ENCODE results near the gene SUSD1.
A peak's percentile ranks its signal among the peaks of the same experiment; 100 is the strongest.

The SUSD1 gene

DNA sequence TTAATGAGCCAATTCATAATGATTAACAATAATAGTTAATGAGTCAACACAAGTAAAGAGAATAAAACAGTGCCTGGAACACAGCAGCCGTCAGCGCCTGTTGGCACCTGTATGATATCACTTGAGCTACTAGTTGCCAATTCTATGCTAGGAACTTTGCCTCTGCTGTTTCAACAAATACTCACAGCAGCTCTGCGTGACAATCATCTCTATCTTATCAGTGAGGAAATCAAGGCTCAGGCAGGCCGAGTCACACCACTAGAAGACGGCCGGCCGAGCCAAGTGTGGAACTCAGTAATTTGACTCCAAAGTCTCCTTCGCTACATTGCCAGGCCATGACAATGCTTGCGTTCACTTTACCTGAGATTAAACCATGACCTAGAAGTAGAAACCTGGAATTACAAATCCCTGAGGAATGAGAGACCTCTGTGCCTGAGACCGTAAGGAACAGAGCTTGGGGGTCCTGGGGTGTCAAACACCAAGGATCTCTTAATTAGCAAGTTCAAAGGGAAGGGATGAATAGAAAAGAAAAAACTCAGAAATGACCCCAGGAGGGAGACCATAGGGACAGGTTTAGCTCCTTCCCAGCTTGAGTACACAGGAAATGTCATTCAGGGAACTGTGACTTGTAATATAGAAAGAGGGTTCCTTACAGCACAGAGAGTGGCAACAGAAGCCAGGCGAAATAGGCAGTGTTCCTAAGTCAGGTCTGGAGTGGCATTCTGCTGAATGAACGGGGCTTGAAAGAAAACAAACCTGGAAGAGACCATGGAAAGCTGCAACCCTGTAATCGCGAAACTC lies 109.1 kb downstream of the SUSD1 start:
- DNase-seq (ENCODE audit: low spot score): no peak

DNA sequence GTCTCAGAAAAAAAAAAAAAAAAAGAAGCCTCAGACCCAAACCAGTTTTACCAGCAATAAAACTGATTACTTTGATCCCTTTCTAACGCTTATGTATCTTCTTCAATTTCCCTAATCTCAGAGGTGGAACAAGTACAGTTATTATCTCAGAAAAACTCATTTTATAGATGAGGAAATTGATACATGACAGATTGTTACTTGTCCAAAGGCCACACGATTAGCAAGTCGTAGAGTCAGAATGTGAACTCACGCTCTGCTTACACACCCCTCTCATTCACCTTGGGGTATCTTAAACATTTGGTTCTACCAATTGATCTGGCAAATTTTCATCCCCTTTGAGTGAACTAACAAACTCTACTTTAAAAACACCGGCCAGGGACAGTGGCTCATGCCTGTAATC lies 110.2 kb downstream of the SUSD1 start:
- no peak for DNase-seq (ENCODE audit: low spot score)

DNA sequence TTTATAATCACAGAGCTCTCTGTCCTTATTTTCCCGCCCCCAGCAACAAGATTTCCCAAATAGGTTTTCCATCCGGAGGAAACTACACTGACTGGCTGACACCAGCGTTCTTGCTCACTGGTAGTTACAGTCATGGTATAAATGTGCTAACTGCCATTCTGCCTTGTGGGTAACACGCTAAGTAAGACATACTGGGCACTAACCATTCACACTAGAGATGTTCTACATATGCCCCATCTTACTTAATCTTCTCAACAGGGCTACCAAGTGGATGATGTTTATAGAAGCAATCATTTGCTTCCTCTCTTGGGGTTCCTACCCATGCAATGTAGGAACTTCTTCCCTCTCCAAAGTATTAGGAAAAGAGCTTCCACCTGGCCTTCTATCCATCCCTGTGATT lies 111.5 kb downstream of the SUSD1 start:
- no peak for DNase-seq (ENCODE audit: low spot score)

DNA sequence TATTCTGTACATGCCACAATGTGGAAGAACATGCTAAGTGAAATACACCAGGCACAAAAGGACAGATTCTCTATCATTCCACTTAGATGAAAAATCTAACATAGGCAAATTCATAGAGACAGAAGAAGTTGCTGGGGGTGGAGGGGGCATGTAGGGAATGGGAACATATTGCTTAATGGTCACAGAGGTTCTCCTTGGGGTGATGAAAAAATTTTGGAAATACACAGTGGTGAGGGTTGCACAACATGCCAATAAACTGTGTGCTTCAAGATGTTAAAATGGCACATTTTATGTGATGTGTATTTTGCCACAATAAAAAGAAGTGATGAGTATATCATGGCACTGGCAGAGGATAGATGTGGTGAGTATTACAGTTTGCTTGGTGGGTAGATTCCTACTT lies 111.9 kb downstream of the SUSD1 start:
- no peak for DNase-seq (ENCODE audit: low spot score)

DNA sequence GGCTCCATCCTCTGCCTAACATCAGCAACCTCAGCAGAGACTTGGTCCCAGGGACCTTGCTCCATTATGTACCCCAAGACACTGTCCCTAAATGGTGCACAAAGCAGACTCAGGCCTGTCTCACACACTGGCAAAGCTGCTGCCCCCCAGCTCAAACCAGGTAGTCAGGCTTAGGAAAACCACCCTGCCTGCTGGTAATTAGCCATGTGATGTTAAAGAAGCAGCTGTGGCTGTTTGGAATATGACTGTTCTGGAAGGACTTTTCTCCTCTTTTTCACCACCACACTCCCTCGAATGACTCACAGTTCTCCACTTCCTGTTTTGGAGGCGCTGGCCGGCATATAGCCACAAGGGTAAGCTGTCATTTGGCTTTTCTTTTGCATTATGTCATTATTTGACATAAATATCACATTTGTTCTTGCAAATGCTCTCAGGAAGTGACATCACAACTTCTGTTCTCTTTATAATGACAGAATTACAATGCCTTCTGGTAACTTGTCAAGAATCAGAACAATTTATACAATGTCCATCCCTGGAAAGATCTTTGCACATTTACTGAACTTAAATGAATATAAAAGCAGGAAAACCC lies 113.9 kb downstream of the SUSD1 start:
- DNase-seq (ENCODE audit: low spot score): peak; percentile 100

DNA sequence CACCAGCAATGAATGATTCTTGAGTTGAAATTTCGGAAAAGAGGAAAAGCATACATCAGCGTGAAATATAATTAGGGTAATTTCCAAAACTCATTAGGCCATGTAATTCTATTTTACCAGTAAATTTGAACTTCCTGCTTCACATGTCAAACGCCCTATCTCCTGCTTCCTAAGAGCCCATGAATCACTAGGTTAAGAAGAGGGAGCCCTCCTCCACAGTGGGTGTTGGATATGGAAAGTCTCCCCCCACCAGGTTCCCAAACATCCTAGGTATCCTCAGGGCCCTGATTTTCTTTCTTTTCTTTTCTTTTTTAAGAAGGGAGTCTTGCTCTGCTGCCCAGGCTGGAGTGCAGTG lies 115.2 kb downstream of the SUSD1 start:
- DNase-seq (ENCODE audit: low spot score): no peak

DNA sequence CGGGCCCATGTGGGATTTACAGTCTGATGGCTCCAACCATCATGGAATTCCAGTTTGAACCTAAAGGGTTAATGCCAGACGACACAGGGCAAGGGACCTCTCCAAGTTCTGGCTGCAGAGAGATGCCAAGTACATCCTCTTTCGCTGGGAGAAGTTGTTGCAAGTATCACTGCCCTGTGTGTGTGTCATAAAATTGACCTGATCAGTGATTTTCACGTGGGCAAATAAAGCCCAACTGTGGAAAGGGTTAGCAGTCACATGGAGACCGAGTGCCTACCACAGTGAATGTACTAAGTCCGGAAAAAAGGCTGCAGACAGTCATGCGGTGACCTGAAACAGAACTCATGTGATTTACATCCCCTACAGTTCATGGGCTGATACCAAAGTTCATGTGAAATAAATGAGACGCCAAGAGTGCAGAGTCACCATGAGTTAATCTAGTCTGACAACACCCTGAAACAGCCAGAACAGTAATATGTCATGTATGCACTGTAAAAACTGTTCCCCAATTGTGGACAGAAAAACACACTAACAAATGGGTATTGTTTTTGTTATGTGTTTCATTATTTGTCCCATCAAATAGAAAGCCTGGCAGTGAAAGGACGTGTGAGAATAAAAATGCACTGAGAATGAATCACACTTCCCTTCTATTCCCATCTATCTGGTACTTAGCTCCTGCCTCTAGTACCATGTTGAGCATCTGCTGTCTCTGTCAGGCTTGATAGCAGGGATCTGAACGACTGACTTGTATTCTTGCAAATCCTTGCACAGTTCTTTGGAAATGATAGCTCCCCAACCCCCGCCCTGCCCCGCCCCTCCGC lies 115.7 kb downstream of the SUSD1 start:
- peak; percentile 93 for DNase-seq (ENCODE audit: low spot score)

DNA sequence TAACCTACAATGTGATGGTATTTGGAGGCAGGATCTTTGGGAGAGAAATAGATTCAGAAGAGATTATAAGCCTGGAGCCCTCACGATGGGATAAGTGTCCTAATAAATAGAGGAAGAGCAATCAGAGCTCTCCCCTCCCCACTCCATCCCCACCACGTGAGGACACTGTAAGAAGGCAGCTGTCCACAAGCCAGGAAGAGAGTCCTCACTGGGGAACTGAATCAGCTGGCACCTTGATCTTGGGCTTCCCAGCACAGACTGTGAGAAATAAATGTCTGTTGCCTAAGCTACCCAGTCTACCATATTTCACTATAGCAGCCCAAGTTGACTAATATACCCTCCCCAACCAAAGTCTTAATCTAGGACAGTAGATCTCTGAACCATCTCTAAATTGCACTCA lies 118.1 kb downstream of the SUSD1 start:
- DNase-seq (ENCODE audit: low spot score): no peak

DNA sequence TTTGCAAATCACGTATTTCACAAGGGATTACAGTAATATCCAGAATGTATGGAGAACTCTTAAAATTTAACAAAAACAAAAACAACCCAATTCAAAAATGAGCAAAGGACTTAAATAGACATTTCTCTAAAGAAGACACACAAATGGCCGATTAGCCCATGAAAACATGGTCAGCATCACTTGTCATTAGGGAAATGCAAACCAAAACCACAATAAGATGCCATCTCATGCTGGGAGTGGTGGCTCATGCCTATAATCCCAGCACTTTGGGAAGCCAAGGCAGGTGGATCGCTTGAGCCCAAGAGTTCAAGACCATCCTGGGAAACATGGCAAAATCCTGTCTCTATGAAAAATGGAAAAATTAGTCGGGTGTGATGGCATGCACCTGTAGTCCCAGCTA lies 120.2 kb downstream of the SUSD1 start:
- no peak for DNase-seq (ENCODE audit: low spot score)

DNA sequence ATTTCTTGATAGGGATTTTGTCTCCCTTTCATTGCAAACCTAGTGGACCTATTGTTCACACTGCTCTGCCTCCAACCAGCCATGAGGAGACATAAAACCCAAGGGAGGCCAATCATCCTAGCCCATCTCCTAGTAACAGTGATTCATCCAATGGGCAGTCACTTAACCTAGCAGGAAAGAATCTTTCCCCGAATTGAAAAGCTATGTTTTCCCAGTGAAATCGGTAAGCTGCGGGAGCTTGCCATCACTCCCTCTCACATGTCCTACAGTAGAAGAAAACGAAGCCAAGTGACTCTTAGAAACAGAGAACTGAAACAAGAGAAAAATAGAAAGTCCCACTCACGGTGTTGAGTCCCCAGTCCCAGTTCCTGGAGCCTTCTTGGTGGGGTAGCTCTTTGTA lies 123.3 kb downstream of the SUSD1 start:
- DNase-seq (ENCODE audit: low spot score): no peak

DNA sequence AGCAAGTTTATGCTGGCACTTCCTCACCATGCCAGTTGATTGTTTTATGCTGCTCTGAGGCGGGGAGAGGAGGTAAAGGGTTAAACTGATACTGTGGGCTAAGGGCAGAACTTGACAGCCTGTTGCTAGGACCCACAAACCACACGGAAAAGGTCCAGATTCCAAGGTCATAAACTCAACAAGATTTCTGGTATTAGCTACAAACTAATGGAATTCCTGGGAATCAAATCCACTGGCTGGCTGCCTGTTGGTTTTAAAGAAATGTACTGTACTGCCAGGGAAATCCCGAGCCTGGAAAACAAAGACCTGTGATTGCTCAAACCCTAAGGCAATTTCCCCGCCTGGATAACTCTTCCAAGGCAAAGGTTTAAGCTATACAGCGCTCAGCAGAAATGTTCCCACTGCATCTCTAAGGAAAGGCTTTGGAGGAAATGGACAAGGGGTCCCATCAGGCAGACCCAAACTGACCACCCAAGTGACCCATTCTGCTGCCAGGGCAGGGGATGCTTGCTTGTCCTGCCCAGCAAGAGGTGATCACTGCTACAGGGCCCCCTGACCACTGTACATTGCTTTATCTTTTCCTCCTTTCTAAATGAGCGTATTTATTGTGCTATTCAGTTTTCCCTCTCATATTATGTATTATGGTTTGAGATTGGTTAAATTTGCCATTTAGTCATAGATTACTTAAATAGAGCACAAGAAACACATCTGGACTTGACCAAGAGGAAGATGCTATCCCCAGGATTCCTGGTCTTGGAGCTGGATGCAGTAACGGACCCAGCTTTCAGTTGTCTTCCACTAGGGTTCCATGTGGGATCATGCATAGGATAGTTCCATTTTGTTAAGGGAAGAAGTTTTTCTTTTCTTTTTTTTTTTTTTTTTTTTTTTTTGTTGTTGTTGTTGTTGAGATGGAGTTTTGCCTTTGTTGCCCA lies 124.3 kb downstream of the SUSD1 start:
- DNase-seq (ENCODE audit: low spot score): no peak

DNA sequence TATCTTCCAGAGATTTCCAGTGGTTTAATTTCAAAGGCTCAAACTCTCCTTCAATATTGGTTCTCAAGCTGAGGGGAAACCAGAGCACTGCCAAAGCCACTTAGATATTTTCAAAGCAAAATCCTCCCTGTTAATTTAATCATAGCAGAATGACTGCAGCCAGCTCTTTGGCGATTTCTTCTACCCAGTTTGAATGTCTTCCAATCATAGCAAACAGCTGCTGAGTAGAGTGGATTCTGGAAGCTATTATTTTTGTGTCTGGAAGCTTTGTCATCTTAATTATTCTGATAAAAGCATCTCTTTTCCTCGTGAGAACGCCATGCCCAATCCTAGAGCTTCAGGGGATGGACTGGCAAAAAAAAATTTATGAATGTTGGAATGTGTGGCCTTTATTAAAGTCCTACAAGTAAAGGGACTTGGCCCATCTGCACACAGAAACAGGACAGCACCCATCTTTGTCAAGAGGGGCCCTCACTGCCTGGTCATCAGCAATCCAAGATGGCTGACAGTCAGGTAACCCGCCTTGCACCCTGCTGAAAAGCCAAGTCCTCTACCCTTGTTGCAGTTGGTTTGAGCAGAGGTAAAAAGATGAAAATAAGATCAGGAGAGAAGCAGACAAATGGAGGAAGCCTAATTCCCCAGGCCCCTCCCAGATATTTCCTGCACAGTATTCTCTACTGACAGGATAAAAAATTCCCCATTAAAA lies 125.1 kb downstream of the SUSD1 start:
- DNase-seq (ENCODE audit: low spot score): no peak

DNA sequence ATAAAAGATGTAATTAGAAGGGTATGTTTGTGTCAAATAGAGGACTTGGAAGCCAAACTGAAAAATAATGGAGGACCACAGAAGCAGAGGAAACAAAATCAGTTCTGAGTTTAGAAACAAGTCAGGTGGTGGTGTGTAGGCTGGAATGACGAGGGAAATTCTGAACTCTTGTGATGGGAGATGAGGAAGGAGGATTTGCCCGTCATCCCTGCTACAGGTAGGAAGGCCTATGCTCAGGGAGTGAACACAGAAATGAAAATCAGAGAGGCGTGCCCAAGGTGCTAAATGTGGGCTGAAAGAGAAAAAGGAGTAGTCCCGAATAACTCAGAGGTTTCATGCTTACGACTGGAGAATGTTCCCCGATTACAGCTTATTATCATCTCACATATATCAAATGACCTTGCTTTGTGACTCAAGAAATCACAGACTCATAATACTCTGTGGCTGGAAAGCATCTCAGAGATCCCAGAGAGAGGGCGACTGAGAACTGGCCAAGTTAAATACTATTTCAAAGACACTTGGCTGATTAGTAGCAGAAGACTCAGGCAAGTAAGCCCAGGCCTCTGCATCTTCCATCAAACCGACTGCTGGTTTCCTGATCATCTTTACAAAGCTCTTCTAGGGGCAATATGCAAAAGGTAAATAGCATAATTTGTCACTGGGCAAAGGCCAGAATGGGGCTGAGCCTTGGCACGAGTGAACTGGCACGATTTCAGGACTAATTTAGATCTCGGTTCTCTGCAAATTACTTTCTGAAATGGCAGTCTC lies 126.0 kb downstream of the SUSD1 start:
- no peak for DNase-seq (ENCODE audit: low spot score)

DNA sequence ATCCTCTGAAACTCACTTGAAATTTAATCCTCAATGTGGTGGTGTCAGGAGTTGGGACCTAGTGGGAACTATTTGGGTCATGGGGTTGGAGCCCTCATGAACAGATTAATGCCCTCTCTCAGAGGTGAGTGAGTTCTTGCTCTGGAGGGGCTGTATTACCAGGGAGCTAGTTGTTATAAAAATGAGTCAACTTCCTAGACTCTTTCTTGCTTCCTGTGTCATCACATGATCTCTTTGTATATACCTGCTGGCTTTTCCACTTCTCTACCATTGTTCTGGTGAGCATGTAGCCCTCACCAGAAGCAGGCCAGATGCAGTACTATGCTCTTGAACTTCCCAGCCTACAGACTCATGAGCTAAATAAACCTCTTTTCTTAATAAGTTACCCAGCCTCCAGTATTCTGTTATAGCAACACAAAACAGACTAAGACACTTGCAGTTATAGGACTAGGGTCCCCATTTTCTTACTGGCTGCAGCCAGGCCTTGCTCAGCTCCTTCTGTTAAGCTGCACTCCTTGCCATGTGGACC lies 127.5 kb downstream of the SUSD1 start:
- DNase-seq (ENCODE audit: low spot score): peak; percentile 35

DNA sequence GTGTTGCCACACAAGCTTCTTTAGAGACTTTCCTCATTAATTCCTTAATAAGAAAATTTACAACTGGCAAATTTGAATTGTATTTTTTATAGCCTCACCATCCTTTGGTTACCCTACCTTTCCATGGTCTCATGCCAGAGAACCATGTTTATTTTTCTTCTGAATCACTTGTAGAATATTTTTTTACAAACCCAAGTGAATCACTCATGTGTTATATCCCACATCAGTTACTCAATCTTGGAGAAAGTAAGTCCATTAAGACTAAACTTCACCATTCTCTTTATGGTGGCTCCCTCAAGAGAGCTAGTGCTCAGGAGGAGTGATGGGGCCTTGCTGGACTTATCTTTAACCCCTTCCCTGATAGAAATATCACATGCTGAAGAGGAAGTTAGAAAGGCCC lies 128.9 kb downstream of the SUSD1 start:
- peak; percentile 42 for DNase-seq (ENCODE audit: low spot score)

DNA sequence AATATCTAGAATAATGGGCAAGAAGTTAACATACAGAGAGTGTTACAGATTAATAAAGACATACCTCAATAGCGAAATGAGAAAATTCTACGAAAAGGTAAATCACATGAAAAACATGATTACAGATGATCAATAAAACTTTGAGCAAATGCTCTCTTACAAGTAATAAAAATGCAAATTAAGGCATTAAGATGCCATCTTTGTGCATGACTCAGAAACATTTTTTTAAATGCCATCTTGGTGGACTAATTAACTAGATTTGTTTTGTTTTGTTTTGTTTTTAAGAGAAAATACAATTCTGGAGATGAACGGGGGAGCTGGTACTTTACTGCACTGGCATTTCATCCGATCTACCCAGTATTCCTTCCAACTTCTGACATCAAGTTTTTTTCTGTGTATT lies 130.2 kb downstream of the SUSD1 start:
- DNase-seq (ENCODE audit: low spot score): no peak

DNA sequence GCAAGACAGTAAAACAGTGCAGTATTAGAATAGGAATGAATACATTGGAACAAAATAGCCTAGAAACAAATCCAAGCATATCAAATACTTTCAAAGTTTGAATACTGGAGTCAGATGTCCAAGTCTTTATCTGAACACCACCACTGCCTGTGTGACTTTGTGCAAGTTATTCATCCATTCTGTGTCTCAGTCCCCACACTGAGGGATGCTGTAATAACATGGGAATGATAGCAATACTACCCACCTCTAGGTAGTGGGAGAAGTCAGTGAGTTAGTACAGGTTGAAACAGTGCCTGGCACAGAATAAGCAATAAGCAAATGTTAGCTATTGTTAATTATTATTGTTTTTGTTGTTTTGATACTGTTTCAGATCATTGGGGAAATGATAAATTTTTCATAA lies 130.9 kb downstream of the SUSD1 start:
- DNase-seq (ENCODE audit: low spot score): no peak

DNA sequence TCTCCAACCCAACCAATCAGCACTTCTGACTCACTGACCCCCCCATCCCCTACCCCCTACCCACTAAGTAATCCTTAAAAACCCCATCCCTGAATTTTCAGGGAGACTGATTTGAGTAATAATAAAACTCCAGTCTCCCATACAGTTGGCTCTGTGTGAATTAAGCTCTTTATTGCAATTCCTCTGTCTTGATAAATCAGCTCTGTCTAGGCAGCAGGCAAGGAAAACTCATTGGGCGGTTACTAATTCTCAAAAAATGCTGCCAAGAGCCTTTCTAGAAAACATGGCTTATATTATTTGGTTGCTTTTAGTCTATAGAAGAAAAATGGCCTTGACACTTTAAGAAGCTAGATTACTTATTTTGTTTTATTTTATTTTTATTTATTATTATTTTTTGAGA lies 131.7 kb downstream of the SUSD1 start:
- DNase-seq (ENCODE audit: low spot score): no peak

DNA sequence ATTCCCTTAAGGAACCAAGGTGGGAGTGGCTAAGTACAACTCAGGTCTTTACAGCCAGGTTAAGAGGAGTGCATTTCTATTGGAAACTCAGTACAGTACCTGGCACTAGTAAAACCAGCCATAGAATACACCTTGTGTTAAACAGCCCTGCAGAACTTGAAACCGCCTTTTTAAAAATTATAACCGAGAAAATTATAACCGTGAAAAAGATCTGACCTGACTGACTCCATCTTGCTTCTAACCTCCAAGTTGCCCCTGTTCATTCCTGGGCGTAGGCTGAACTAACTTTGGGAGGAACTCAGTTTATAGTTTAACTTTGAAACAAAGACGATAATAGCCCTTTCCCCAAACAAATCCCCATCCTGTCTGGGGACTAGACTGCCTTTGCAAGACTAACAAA lies 132.3 kb downstream of the SUSD1 start:
- DNase-seq (ENCODE audit: low spot score): no peak

DNA sequence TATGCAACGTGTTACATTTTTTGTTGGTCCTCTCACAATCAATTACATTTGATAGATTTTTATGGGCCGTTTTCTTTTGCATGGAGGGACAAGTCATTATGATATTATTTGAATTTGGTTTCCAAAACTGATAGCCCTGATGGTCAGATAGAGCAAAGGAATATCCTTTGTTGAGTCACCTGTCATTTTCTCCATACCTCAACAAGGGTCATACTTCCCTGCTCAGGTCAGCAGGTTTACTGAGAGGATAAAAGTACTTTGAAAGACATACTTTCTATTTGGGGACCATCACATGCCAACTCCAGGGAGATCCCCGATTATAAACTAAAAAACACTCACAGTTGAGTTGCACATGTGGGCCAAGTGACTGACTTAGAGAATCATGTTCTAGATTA lies 132.9 kb downstream of the SUSD1 start:
- DNase-seq (ENCODE audit: low spot score): no peak
